ENCODE results near the gene OFD1.

The OFD1 gene

GRCh38 chrX:13752646-13753045 lies 18.1 kb downstream of the OFD1 start:
- no peak for DNase-seq

DNA sequence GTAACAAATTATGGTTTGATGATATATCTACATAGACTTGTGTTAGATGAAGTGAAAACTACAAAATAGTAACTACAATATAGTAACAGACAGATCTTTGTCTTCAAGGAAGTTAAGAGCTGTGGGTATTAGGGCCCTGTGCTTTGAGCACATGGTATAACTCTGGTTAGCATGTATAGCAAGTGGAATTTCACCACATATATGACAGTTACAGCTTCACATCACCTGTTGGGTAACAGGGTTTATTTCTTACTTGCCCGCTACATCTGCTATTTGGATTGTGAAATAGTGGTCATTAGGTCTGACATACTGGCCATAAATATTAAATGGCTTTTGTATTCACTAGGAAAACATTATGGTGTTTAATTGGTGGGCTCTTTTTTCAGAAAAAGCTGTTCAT lies 20.2 kb downstream of the OFD1 start:
- no peak for DNase-seq

GRCh38 chrX:13755254-13755653 lies 20.7 kb downstream of the OFD1 start:
- no peak for DNase-seq

DNA sequence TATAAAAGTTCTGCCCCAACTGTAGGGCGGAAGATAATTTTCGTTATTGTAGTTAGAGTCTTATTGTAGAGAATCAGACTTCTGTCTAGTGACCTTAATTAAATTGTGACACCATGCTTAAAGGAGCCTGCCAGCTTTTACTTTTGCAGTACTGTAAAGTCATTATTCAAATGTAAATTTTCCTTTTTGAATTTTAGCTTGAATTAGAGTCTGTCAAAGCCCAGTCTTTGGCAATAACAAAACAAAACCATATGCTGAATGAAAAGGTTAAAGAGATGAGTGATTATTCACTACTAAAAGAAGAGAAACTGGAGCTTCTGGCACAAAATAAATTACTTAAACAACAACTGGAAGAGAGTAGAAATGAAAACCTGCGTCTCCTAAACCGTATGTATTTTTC lies 21.8 kb downstream of the OFD1 start:
- no peak for DNase-seq

DNA sequence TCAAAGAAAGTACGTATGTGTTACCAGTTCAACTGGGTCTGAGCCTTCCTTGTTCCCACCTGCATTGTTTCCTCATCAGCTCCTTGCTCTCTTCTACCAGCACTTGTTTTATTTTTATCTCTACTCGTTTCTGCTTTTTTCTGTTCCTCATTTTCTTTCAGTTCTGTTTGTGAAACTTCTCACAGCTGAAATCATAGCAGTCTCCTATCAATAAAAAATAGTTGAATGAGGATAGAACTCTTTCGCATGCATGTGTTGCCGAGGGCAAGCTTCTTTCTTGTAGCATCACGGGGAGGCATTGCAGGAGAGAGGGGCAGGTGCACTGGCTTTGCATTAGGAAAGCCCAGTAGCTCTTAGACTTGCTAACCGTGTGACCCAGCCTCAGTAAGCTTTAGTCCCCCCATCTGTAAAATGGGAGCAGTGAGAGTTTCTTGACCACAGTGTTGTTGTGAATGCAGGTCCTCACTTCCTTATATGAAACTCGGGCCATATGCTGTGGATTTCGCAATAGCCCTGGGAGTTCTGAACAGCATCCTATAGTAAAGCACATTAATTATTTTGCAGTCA lies 24.7 kb downstream of the OFD1 start:
- DNase-seq = no peak

DNA sequence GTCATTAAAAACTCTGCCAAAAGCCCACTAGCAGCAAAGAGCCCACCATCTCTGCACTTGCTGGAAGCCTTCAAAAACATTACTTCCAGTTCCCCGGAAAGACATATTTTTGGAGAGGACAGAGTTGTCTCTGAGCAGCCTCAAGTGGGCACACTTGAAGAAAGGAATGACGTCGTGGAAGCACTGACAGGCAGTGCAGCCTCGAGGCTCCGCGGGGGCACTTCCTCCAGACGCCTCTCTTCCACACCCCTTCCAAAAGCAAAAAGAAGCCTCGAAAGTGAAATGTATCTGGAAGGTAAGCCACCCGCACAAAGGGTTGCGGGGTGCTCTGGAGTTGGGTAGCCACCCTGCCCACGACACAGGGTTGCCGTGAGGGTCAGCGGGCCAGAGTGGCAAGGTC lies 25.9 kb downstream of the OFD1 start:
- DNase-seq = no peak

DNA sequence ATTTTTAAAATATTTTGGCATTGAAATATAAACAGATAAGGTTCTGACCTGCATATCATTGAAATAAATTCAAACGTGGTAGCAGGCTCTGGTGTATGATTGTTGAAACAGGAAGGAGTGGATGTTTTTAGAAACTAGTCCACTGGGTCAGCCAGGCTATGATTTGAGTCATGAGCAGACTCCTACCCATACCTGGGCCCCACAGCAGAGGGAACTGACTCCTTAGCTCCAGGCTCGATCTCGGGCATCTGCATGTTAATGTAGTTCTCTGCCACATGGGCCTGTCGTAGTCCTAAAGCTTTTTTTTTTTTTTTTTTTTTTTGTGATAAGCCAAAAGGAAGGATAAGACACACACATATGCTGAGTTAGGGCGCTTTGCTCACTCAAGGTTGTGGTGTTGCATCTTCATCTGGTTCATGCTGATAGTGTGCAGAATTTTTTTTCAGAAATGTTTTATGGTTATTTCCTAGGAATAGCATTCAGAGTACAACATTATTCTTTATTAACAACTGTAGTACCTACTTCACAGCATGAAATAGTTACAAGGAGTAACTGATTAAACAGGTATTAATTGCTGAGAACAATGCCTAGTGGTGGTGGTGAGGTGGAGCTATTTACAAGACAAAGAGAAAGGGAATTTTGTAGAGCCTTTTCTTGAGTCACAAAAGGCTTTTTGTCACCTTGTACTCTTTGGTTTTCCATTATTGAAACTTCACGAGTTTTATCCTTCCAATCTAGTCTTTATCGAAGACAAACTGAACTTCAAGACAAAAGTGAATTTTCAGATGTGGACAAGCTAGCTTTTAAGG lies 27.3 kb downstream of the OFD1 start:
- no peak for DNase-seq

DNA sequence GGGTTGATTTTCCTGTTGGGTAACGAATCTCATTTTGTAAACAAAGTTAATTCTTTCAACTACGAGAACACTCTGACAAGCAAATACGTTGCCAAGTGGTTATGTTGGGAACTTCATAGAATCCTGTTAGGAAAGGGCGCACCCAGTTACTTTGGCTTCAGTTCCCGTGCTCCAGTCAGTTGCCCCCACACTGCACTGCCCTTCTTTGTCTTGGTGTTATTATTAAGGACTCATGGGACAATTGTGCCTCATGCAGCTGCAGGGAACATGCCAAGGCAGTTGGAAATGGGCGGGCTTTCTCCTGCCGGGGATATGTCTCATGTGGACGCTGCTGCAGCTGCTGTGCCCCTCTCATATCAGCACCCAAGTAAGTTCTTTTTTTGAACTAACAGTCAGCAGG lies 28.9 kb downstream of the OFD1 start:
- no peak for DNase-seq

DNA sequence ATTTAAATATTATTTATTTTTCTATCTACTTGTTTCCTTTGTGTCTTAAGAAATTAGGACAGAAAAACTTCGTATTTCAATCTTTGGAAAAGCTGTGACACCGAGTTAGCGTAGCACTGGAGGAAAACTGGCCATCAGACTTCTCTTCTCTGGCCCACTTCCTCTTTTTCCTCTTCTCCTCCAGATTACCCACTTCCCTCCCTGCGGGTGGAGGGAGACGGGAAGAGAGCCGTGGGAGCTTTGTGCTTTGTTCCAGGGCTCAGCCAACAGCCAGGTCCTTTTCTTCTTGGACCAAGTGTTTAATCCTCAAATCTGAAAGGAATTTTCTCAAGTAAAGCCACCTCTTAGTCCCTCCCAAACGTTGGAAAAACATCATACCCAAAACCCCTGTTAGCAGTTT lies 29.7 kb downstream of the OFD1 start:
- DNase-seq = peak; percentile 22

GRCh38 chrX:13764765-13765164 lies 30.2 kb downstream of the OFD1 start:
- DNase-seq = peak; percentile 74

- no peak for DNase-seq
Observed at GRCh38 chrX:13768939-13769338, 34.4 kb downstream of the OFD1 start.

- no peak for DNase-seq
Observed at GRCh38 chrX:13770013-13770535, 35.5 kb downstream of the OFD1 start.

DNA sequence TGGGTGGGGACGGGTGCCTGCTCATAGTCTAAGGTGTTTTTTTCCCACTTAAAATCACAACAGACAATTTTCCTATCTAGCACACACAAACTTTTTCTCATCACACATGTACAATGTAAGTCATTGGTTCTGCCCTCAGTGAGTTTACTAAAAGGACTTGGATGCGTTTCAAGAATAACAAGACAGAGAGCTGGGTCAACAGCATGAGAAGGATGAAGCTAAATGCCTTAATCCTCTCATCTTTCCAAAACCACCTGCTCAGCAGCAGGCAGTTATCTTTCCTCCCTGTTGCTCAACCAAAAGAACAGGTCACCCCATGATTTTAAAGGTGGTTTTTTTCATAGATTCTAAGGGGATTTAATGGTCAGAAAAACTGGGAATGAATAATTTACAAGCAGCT lies 40.1 kb downstream of the OFD1 start:
- no peak for DNase-seq

DNA sequence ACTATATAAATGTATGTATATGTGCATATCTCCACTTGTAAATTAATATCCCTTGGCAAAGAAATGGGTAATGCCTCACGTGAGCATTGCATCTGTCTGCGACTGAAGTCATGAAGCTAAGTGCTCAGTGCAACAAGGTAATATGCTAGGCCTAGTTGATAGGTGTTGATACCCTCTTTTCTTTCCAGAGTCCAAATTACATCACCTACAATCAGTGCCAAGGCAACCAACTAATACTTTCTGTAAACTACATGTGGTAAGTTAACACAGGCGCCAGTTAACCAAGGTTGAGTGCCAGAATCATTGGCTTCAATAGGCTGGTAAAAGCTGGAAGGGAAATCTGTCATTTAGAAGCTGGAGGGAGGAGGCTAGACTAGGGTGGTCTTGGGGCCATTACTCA lies 41.3 kb downstream of the OFD1 start:
- no peak for DNase-seq

DNA sequence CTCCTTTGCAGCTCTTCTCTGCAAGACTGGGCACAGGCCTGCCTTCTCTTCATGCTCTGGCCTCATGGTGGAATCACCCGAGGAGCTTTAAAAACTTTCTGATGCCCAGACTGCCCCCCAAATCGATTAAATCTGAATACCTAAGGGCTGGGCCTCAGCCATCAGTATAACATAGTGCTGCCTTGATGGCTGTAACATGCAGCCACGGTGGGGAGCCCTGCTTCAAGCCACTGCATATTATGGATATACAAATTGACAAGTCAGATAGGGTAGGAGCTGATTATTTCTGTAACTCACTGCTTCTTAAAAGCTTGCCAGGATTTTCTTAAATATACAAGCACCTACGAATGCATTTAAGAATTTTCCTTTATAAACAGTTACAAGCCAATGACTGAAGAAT lies 41.8 kb downstream of the OFD1 start:
- DNase-seq = no peak

GRCh38 chrX:13778916-13779315 lies 44.4 kb downstream of the OFD1 start:
- DNase-seq = peak; percentile 67

DNA sequence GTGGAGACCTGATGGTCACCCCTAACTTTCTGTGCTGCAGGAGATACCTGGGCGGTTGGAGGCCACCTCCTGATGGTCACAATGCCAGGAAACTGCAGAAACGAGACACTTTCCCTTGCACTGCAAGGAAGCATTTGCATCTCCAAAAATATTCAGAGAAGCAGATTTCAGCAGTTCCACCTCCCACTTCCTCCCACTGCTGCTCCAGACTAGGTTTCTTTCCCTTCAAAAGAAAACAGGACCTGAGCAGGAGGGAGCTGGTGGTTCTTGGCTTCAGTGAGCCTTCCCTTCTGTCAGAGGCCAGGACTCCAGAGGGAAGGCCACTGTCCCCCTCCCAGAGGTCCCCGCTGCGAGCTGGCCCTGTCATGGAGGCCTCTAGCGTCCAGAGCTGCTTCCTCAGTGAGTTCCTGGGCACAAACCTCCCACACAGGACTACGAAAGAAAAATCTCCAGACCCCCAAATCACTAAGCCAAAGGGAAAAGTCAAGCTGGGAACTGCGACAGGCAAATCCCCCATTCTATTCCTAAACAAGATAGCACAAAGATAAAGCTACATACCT lies 46.4 kb downstream of the OFD1 start:
- no peak for DNase-seq

- DNase-seq = peak; percentile 74
Observed at GRCh38 chrX:13786048-13786447, 51.5 kb downstream of the OFD1 start.

- no peak for DNase-seq
Observed at GRCh38 chrX:13790206-13791131, 55.9 kb downstream of the OFD1 start.

- no peak for DNase-seq
Observed at GRCh38 chrX:13791145-13791544, 56.6 kb downstream of the OFD1 start.

DNA sequence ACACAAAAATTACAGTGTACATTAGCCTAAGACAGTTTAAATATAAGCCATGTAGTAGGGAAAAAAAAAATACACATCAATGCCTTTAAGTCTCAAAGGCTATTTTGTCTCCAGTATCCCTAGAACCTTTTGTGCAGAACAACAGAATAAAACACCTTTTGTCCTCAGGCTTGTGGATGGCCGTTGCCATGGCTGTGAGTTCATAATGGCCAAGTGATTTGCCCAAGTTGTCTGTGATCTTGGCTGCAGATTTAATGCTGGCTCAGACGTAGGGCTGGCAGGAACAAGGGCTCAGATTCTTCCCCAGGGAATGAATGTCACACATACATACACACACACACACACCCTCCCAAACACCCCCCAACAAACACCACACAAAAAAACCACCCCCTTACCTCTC lies 57.0 kb downstream of the OFD1 start:
- no peak for DNase-seq

DNA sequence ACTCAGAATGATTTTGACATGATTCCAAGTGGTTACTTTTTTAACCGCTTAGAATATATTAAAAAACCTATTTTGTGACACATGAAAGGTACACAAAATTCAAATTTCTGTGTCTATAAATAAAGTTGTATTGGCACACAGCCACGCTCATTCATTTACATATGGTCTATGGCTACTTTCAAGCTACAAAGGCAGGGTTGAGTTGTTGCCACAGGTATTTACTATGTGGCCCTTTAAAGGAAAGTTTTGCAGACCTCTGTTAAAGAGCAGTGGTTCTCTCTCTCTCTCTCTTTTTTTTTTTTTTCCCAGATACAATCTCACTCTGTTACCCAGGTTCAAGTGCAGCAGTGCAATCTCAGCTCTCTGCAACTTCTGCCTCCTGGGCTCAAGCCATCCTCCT lies 59.3 kb downstream of the OFD1 start:
- no peak for DNase-seq

GRCh38 chrX:13794417-13794816 lies 59.9 kb downstream of the OFD1 start:
- DNase-seq = no peak

All from NCI-H2227 treated with DMSO at 0.1 percent for 48 hours (cell line).